GM18907 (cell line): ENCODE measurements around the gene UNKL.
A peak's percentile ranks its signal among the peaks of the same experiment; 100 is the strongest.

Source experiments
- ATAC-seq: cut with Tn5 transposase; IDR thresholded peaks from one replicate; pipeline ENCODE4 v1.9.1; 2021; ENCODE audit warnings: mild to moderate bottlenecking, moderate library complexity; ENCODE audit not compliant: unreplicated experiment

The UNKL gene

GRCh38 chr16:1407753-1408152 lies 6.8 kb downstream of the UNKL start:
- peak; percentile 16 for ATAC-seq

GRCh38 chr16:1403733-1404132 lies 10.8 kb downstream of the UNKL start:
- no peak for ATAC-seq

- no peak for ATAC-seq
Observed at GRCh38 chr16:1403036-1403435, 11.5 kb downstream of the UNKL start.

GRCh38 chr16:1401758-1402154 lies 12.7 kb downstream of the UNKL start:
- ATAC-seq, result no peak

- no peak for ATAC-seq
Observed at GRCh38 chr16:1401061-1401757, 13.3 kb downstream of the UNKL start.

GRCh38 chr16:1398826-1399581 lies 15.5 kb downstream of the UNKL start:
- ATAC-seq, result no peak

GRCh38 chr16:1398351-1398750 lies 16.2 kb downstream of the UNKL start:
- ATAC-seq, result no peak

- no peak for ATAC-seq
Observed at GRCh38 chr16:1397779-1398178, 16.7 kb downstream of the UNKL start.

- no peak for ATAC-seq
Observed at GRCh38 chr16:1395444-1396031, 19.0 kb downstream of the UNKL start.

- ATAC-seq, result no peak
Observed at GRCh38 chr16:1394367-1394951, 20.0 kb downstream of the UNKL start.

GRCh38 chr16:1393613-1394176 lies 20.8 kb downstream of the UNKL start:
- no peak for ATAC-seq

GRCh38 chr16:1392826-1393225 lies 21.7 kb downstream of the UNKL start:
- ATAC-seq, result no peak

- no peak for ATAC-seq
Observed at GRCh38 chr16:1390239-1390779, 24.2 kb downstream of the UNKL start.

- no peak for ATAC-seq
Observed at GRCh38 chr16:1389762-1390161, 24.7 kb downstream of the UNKL start.

- no peak for ATAC-seq
Observed at GRCh38 chr16:1387331-1387730, 27.2 kb downstream of the UNKL start.

- no peak for ATAC-seq
Observed at GRCh38 chr16:1385232-1385631, 29.3 kb downstream of the UNKL start.

GRCh38 chr16:1383556-1383955 lies 30.9 kb downstream of the UNKL start:
- ATAC-seq, result no peak

GRCh38 chr16:1381612-1382406 lies 32.7 kb downstream of the UNKL start:
- no peak for ATAC-seq

- no peak for ATAC-seq
Observed at GRCh38 chr16:1380195-1380594, 34.3 kb downstream of the UNKL start.

- peak; percentile 46 for ATAC-seq
Observed at GRCh38 chr16:1379304-1380076, 35.0 kb downstream of the UNKL start.
